ENCODE data around the gene SYNE1.

DNA sequence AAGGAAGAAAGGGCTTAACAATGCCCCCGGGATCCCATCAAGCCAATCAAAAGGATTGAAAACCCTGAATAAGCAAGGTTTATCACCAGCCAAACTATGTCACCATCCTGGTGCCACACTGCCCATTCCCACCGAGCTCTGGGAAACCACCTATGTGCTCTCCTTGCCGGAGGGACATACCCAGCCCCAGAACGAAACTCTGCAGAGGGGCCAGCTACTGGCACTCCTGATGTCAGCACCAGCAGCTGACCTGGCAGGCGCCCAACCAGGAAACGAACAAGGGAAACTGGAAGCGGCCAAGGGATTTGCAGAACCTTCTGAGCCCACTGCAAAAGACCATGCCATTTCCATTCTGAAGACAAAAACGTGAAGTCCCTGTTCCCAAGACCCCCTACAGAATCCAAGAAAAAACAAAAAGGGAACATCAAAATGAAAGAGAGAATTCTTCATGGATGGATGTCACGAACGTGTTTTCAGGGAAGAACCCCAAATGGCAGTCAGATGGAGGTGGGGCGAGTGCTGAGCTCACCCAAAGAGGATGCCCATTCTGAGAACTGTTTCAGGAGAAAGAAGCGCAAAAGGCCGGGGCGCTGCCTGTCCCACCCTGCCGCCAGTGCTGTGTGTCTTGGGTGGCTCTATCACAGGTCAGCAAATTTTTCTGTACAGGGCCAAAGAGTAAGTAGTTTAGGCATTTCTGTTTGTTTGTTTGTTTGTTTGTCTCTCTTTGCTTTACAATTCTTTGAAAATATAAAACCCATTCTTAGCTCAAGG lies 524.5 kb downstream of the SYNE1 start:
- TF ChIP-seq POLR2AphosphoS5 (IDR thresholded peaks at IDR 0.05) (no peak), POLR2A (IDR thresholded peaks at IDR 0.05) (no peak), EP300 (IDR thresholded peaks at IDR 0.05) (no peak)
- TF ChIP-seq, protein P1, sequence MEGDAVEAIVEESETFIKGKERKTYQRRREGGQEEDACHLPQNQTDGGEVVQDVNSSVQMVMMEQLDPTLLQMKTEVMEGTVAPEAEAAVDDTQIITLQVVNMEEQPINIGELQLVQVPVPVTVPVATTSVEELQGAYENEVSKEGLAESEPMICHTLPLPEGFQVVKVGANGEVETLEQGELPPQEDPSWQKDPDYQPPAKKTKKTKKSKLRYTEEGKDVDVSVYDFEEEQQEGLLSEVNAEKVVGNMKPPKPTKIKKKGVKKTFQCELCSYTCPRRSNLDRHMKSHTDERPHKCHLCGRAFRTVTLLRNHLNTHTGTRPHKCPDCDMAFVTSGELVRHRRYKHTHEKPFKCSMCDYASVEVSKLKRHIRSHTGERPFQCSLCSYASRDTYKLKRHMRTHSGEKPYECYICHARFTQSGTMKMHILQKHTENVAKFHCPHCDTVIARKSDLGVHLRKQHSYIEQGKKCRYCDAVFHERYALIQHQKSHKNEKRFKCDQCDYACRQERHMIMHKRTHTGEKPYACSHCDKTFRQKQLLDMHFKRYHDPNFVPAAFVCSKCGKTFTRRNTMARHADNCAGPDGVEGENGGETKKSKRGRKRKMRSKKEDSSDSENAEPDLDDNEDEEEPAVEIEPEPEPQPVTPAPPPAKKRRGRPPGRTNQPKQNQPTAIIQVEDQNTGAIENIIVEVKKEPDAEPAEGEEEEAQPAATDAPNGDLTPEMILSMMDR (IDR thresholded peaks at IDR 0.05): no peak
